Measurements from ENCODE around the gene PTPN14. TPM values are rescaled to one million over a fixed set of nuclear protein-coding genes. Genes with fewer than 3 reads are reported as not detected.

PTPN14 gene
- total RNA-seq, 2 experiments from 2014 or later = 2.7 to 2.8 TPM

DNA sequence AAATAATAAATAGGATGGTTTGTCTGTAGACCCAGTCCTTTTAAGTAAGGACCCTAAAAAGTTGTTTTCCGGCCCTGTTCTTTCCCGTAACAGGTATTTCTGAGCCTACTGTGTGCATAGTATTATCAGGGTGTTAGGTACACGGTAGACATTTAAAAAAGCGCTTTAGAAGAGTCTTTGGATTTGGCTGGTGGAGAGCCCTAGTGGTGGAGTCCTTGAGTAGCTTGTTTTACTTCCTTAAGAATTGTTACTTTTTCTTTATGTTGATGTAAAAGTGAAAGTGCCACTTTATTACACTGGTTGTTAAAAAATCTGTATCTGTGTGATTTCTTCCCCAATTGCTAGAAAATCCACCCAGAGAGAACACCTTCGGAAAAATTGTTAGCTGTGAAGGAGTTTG lies 233.7 kb downstream of the PTPN14 start:
- no peak overlapping the region for H3K4me3 Mint-ChIP-seq
- no peak for DNase-seq
- CTCF ChIA-PET = interaction anchor here (1.0 to 4.0 kb wide), 4 partner anchors 10 to 56 kb away, joined by 3 to 24 read pairs (median 13); no protein-coding TSS in a partner anchor
- H3K36me3 Mint-ChIP-seq (ENCODE audit: low read depth) = peaks cover 20% of the 10 kb centered on the region
- H3K27me3 Mint-ChIP-seq (ENCODE audit: low read depth) = no peaks in the 10 kb centered on the region
- H3K4me1 Mint-ChIP-seq (ENCODE audit: low read depth) = peaks cover 2% of the 10 kb centered on the region
- intact Hi-C loops (cut with micrococcal nuclease) = no loop called here
- H3K9me3 Mint-ChIP-seq = no peaks in the 10 kb centered on the region
- H3K27ac Mint-ChIP-seq = no peak overlapping the region

DNA sequence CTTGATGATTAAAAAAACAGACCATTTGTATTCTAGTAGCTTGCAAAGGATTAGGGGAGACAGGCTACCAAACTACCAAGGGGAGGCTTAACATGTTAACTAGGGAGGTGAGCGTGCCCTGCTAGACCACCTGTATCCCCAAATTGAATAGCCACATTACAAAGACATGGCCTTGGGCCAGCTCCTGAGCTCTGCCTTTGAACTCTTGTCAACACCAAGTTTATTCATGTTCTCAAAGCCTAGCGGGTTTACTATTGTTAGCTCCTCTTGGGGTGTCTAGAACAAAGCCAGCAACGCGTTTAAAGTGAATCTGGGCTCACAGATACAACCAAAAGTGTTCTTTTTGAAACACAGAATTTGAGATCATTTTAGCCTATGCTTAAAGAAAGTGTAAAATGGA lies 234.1 kb downstream of the PTPN14 start:
- H3K36me3 Mint-ChIP-seq (ENCODE audit: low read depth) = peaks cover 20% of the 10 kb centered on the region
- H3K4me1 Mint-ChIP-seq (ENCODE audit: low read depth) = peaks cover 2% of the 10 kb centered on the region
- no peak overlapping the region for H3K4me3 Mint-ChIP-seq
- no peak for DNase-seq
- intact Hi-C loops (cut with micrococcal nuclease) = no loop called here
- no peaks in the 10 kb centered on the region for H3K27me3 Mint-ChIP-seq (ENCODE audit: low read depth)
- no peak overlapping the region for H3K27ac Mint-ChIP-seq
- no peaks in the 10 kb centered on the region for H3K9me3 Mint-ChIP-seq
- CTCF ChIA-PET = interaction anchor here (1.1 to 4.0 kb wide), 4 partner anchors 11 to 56 kb away, joined by 4 to 24 read pairs (median 13); no protein-coding TSS in a partner anchor

DNA sequence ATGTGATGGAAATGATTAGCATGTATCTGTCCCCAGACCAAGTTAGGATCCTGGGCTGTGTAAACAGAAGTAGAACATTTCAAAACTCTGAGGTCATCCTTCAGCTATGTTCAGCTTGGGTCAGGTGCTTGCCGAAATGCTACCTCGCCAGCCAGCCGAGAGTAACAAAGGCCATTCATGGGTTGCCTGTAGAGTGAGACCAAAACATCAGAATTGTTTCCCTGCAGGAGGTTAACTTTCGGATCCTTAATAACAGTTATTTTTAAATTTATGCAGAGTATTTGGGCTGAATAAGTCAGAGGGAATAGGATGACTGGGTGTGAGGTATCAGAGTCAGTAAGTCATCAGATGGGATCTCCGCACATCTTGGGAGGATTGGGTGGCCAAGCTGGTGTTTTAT lies 234.8 kb downstream of the PTPN14 start:
- Mint-ChIP-seq H3K4me1 (ENCODE audit: low read depth) (peaks cover 2% of the 10 kb centered on the region), H3K4me3 (no peak overlapping the region), H3K9me3 (no peaks in the 10 kb centered on the region), H3K27me3 (ENCODE audit: low read depth) (no peaks in the 10 kb centered on the region), H3K36me3 (ENCODE audit: low read depth) (peaks cover 17% of the 10 kb centered on the region), H3K27ac (no peak overlapping the region)
- intact Hi-C loops (cut with micrococcal nuclease) = no loop called here
- DNase-seq = no peak
- CTCF ChIA-PET = interaction anchor here (1.1 to 4.0 kb wide), 3 partner anchors 12 to 55 kb away, joined by 4 to 24 read pairs (median 18); no protein-coding TSS in a partner anchor

DNA sequence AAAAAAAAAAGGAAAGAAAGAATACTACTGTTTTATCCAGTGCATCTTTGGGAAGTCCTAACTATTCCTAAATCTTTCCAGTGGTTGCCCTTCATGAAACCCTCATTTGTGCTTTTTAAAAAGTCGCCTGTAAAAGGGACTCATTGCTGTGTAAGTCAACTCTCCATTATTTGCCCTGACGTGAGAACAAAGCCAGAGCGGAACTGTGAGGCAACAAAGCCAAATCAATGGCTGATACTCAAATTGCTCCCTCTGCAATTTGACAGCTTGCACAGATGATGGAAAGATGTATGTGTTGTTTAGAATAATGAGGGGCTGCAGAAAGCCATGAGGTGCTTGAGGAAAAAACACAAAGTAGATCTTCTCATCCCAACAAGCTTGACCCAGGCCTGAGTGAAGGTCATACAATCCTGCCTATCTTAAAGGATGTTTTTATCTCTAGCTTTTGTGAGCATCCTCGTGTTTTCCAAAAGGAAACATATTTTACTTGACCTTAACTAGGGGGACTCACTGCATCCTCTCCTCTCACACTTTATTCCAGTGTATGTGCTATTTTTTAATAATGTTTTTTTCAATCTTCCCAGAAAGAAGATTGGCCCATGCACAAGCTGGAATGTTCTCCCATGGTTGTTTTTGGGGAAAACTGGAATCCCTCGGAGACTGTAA lies 237.1 kb downstream of the PTPN14 start:
- CTCF ChIA-PET = interaction anchor here (0.7 to 1.7 kb wide), 3 partner anchors 17 to 53 kb away, joined by 3 to 7 read pairs (median 3); no protein-coding TSS in a partner anchor
- Mint-ChIP-seq H3K27ac (no peak overlapping the region), H3K4me1 (ENCODE audit: low read depth) (peaks cover 19% of the 10 kb centered on the region), H3K27me3 (ENCODE audit: low read depth) (no peaks in the 10 kb centered on the region), H3K4me3 (no peak overlapping the region), H3K36me3 (ENCODE audit: low read depth) (peaks cover 10% of the 10 kb centered on the region), H3K9me3 (no peaks in the 10 kb centered on the region)
- DNase-seq = no peak
- intact Hi-C loops (cut with micrococcal nuclease) = loop anchor here (5.0 kb wide), 1 partner anchor 102 kb away; no protein-coding TSS in a partner anchor

DNA sequence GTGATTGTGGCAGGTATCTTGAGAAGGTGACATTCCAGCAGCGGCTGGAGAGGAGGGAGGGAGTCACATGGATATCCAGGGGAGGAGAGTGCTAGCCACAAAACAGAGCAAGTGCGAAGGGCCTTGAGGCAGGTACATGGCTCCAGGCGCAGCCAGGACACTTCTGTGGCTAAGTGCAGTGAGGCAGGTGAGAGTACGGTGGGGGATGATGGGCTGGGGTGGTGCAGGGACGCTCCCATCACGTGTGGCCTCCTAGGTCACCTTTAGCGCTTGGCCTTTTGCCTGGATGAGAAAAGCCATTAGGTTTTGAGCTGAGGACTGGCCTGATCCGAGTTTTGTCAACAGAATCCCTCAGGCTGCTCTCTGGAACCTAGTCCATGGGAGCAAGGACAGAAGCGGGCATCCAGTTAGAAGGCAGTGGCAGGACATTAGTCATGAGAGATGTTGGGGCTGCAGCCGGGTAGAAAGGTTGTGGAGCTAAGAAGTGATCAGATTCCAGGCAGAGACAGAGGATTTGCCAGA lies 238.8 kb downstream of the PTPN14 start:
- no peak overlapping the region for H3K4me3 Mint-ChIP-seq
- CTCF ChIA-PET = interaction anchor here (1.0 to 3.1 kb wide), 3 partner anchors 16 to 51 kb away, joined by 3 to 17 read pairs (median 12); no protein-coding TSS in a partner anchor
- no peak for DNase-seq
- H3K36me3 Mint-ChIP-seq (ENCODE audit: low read depth) = peaks cover 4% of the 10 kb centered on the region
- H3K9me3 Mint-ChIP-seq = no peaks in the 10 kb centered on the region
- H3K27ac Mint-ChIP-seq = peak overlapping the region; percentile 6
- peaks cover 31% of the 10 kb centered on the region for H3K4me1 Mint-ChIP-seq (ENCODE audit: low read depth)
- intact Hi-C loops (cut with micrococcal nuclease) = loop anchor here (5.0 kb wide), 1 partner anchor 100 kb away; no protein-coding TSS in a partner anchor
- H3K27me3 Mint-ChIP-seq (ENCODE audit: low read depth) = no peaks in the 10 kb centered on the region

DNA sequence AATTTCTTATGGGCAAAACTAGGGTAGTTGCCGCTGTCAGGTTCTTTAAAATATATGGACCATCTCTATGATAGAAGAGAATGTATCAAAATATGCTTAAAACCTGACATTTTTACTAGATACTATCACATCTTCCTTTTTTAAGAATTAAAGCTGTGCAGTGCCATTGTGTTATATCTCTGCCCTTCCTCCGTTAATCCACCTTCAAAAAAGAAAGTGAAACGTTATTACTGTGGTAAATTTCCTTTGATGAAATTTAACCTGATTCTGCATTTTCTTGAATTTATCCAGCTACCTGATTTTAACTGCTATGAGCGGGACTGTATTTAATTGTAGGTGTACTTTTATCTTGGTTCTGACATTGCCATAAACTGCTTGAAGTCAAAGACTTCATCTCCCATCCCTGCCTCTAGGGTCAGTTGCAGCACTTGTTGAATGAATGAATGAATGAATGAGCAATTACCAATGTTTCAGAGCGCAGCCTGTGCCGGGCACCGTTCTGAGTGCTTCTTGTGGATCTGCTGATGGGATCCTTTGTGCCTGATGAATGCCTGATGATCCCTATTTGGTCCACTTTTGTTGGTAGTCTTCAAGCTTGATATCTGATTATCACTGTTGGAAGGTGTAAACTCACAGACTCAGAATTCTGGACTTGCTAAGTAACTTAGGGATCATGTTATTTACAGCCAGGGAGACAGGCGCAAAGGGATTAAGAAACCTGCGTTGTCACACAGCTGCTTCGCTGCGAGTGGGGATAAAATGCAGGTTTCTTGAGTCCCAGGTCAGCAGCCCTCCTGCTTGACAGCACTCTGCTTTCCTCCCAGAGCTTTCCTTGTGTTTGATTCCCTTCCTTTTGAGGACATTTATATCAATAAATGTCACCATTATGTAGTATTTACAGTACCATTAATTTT lies 240.4 kb downstream of the PTPN14 start:
- intact Hi-C loops (cut with micrococcal nuclease) = loop anchor here (1.0 to 5.0 kb wide), 2 partner anchors 29 to 99 kb away; no protein-coding TSS in a partner anchor
- H3K27ac Mint-ChIP-seq = no peak overlapping the region
- no peak for DNase-seq
- peaks cover 4% of the 10 kb centered on the region for H3K36me3 Mint-ChIP-seq (ENCODE audit: low read depth)
- H3K4me1 Mint-ChIP-seq (ENCODE audit: low read depth) = peaks cover 30% of the 10 kb centered on the region
- no peaks in the 10 kb centered on the region for H3K9me3 Mint-ChIP-seq
- no peaks in the 10 kb centered on the region for H3K27me3 Mint-ChIP-seq (ENCODE audit: low read depth)
- CTCF ChIA-PET = interaction anchor here (0.9 to 3.1 kb wide), 3 partner anchors 17 to 49 kb away, joined by 3 to 17 read pairs (median 12); no protein-coding TSS in a partner anchor
- H3K4me3 Mint-ChIP-seq = peak overlapping the region; percentile 10

DNA sequence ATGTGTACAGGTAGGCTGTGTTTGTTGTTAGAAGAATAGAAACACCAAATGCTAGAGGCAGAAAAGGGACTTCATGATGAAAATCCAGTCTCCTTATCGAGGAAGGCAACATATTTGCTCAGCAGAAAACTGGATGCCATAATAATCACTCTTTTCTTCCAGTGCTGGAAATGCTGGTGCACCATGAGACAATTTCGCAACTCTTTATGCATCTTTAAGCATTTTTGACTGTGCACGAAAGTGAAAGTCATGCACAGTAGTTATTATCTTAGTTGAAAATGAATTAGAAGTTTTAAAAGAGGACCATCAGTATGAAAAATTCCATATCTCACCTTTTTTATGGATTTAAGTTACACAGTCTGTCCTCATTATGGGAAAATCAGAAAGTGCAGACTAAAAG lies 241.4 kb downstream of the PTPN14 start:
- DNase-seq = peak; percentile 12
- Mint-ChIP-seq H3K27ac (no peak overlapping the region), H3K4me3 (no peak overlapping the region), H3K9me3 (no peaks in the 10 kb centered on the region), H3K27me3 (ENCODE audit: low read depth) (no peaks in the 10 kb centered on the region), H3K4me1 (ENCODE audit: low read depth) (peaks cover 30% of the 10 kb centered on the region), H3K36me3 (ENCODE audit: low read depth) (no peaks in the 10 kb centered on the region)
- CTCF ChIA-PET = no interaction called here
- intact Hi-C loops (cut with micrococcal nuclease) = loop anchor here (1.0 to 5.0 kb wide), 2 partner anchors 28 to 98 kb away; no protein-coding TSS in a partner anchor

DNA sequence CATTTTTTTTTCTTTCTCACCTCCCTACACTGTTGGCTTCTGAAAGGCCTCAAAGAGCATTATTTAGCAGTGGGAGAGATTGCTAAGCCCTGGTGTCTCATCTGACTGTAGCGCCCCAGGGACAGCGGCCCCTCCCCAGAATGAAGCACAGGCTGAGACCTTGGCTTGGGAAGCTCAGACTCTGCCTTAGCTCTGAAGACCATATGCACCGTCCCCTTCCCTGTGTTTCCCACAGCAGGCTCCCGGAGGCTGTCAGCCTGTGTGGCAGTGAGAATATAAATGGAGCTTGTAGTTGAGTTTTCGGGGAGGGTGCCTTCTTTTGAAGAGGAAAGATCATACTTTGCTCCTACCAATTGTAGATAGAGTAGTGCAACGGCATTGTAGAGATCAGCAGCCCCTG lies 245.1 kb downstream of the PTPN14 start:
- peaks cover 2% of the 10 kb centered on the region for H3K36me3 Mint-ChIP-seq (ENCODE audit: low read depth)
- no peaks in the 10 kb centered on the region for H3K9me3 Mint-ChIP-seq
- no peaks in the 10 kb centered on the region for H3K27me3 Mint-ChIP-seq (ENCODE audit: low read depth)
- DNase-seq = no peak
- peaks cover 43% of the 10 kb centered on the region for H3K4me1 Mint-ChIP-seq (ENCODE audit: low read depth)
- no peak overlapping the region for H3K4me3 Mint-ChIP-seq
- no peak overlapping the region for H3K27ac Mint-ChIP-seq
- CTCF ChIA-PET = interaction anchor here (0.6 to 2.3 kb wide), 4 partner anchors 9 to 45 kb away, joined by 3 to 11 read pairs (median 8); no protein-coding TSS in a partner anchor
- intact Hi-C loops (cut with micrococcal nuclease) = no loop called here

DNA sequence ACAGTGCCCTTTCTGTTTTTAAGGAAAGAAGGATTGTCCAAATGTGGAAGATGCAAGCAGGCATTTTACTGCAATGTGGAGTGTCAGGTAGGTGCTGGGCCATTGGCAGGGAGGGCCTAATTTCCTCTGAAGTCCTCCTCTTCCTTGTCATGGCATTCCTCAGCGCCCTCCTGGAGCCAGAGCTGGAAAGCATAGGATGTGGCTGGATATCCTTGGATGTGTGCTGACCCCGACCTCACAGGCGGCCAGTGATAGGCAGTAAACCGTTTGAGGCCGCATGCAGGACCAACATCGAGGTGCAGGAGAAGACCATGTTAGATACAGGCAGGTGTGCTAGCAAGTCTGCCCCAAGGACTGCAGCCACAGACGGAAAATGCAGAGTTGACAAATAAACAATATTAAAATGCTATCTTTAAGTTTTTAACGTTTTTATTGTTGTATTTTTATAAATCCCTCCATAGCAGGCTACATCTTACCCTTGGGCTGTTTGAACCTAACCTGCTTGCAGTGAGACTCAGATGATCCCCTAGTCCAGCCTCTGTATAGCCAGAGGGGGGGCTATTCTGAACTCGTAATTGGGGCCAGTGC lies 246.1 kb downstream of the PTPN14 start:
- intact Hi-C loops (cut with micrococcal nuclease) = no loop called here
- H3K36me3 Mint-ChIP-seq (ENCODE audit: low read depth) = peaks cover 2% of the 10 kb centered on the region
- H3K9me3 Mint-ChIP-seq = no peaks in the 10 kb centered on the region
- no peaks in the 10 kb centered on the region for H3K27me3 Mint-ChIP-seq (ENCODE audit: low read depth)
- H3K4me1 Mint-ChIP-seq (ENCODE audit: low read depth) = peaks cover 37% of the 10 kb centered on the region
- no peak for DNase-seq
- H3K4me3 Mint-ChIP-seq = no peak overlapping the region
- no peak overlapping the region for H3K27ac Mint-ChIP-seq
- CTCF ChIA-PET = no interaction called here

DNA sequence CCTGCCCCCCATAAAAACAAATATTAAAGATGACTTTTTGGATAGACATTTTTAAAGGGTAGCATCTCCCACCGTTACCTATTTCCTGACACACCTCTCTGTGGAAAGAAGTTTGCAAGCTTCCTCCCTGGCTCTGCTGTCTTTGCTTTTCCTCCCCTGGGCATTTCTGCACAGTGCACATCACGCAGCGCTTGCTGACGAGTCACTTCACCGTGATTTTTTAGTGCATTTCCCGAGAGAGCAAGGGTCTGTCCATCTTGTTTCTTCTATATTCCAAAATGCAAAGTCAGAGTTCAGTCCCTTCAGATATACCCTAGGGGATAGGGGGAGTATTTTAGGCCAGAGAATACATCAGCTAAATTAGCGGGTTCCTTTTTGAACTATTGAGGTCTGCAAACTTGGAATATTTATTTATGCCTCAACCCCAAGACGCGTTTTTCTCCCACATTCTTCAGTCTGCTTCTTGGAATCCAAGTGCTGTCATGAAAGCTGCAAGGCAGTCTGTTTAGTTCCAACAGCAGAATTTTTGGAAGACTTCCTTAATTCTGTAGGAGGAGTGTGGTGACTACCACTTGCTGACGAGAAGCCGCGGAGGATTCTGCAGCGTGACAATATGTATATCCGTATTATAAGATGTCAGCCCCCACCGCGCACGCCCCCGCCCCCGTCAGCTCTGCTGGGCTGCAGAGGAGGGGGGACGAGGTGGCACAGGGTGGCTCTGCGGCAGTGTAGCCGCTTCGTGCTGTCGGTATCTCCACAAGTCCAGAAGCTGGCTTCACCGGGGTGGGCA lies 248.1 kb downstream of the PTPN14 start:
- H3K4me3 Mint-ChIP-seq = no peak overlapping the region

DNA sequence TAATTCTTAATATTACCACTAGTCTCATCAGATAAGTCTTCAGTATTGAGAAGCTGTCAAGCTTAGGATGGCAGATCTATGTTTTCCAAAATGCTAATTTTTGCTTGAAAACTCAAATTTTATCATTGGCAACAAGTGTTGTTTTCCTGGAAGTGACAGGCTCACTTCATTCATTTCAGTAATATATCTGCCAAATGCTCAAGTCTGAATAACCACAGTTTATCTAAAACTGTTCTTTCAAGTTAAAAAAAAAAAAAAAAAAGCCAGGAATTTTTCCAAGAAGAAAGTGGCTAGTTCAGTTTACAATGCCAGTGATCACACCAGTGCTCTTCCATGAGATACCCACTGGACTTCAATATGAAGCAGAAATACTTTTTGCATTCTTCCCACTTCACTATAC lies 249.9 kb downstream of the PTPN14 start:
- peaks cover 2% of the 10 kb centered on the region for H3K36me3 Mint-ChIP-seq (ENCODE audit: low read depth)
- H3K27ac Mint-ChIP-seq = no peak overlapping the region
- H3K4me3 Mint-ChIP-seq = no peak overlapping the region
- DNase-seq = no peak
- no peaks in the 10 kb centered on the region for H3K27me3 Mint-ChIP-seq (ENCODE audit: low read depth)
- H3K4me1 Mint-ChIP-seq (ENCODE audit: low read depth) = peaks cover 17% of the 10 kb centered on the region
- intact Hi-C loops (cut with micrococcal nuclease) = no loop called here
- CTCF ChIA-PET = interaction anchor here (1.3 to 2.0 kb wide), 2 partner anchors 40 kb away, joined by 4 to 9 read pairs; no protein-coding TSS in a partner anchor
- H3K9me3 Mint-ChIP-seq = no peaks in the 10 kb centered on the region

More for the DNA sequence above, 248.1 kb downstream of the PTPN14 start:
- Mint-ChIP-seq H3K4me1 (ENCODE audit: low read depth) (peaks cover 19% of the 10 kb centered on the region), H3K36me3 (ENCODE audit: low read depth) (peaks cover 2% of the 10 kb centered on the region), H3K27me3 (ENCODE audit: low read depth) (no peaks in the 10 kb centered on the region), H3K9me3 (no peaks in the 10 kb centered on the region), H3K27ac (no peak overlapping the region)
- intact Hi-C loops (cut with micrococcal nuclease) = no loop called here
- no peak for DNase-seq
- CTCF ChIA-PET = interaction anchor here (0.8 to 2.0 kb wide), 6 partner anchors 13 to 42 kb away, joined by 3 to 9 read pairs (median 4); no protein-coding TSS in a partner anchor
